GM18870 (cell line): ENCODE data around the gene RAD9B.

Experiments
- ATAC-seq: cut with Tn5 transposase; IDR thresholded peaks from one replicate; pipeline ENCODE4 v1.9.1; 2021; ENCODE audit warnings: moderate library complexity; ENCODE audit not compliant: unreplicated experiment

RAD9B gene

DNA sequence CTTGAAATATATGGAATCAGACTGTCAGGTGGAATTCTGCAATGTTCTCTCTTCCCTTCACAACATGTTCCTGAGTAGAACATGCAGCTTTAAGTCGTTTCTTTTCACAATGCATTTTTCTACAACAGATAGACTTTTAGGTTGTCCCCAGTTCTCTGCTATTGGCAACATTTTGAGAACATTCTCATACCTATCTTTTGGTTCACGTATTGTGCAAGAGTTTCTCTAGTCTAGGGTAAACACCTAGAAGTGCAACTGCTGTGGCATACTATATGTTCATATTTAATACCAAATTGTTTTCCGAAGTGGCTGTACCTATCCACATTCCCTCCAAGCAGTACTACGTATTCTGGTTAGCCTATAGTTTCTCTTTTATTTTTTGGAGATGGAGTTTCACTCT lies 48.9 kb downstream of the RAD9B start:
- ATAC-seq = no peak
